ENCODE data around the gene SHPK. TPM values are rescaled to one million over a fixed set of nuclear protein-coding genes. Genes with fewer than 3 reads are reported as not detected.

The SHPK gene
- total RNA-seq, 2 donors from 2014 or later: 13.6 to 25.5 TPM

- Histone ChIP-seq H3K27ac (peak within 1 kb of the TSS; percentile 92 to 95), H3K9me3 (no peaks in the 10 kb centered on the region), H3K4me1 (replicated peaks) (peaks cover 13% of the 10 kb centered on the region), H3K36me3 (peaks cover 0 to under 1% of the 10 kb centered on the region in 2 donors), H3K4me3 (peak within 1 kb of the TSS; percentile 83 to 90), H3K27me3 (replicated peaks; ENCODE audit: insufficient read depth) (no peaks in the 10 kb centered on the region)
- DNase-seq (ENCODE audit: low spot score): peak; percentile 98
- WGBS: 1% methylated on average over 45 of the region's 89 CpGs
- intact Hi-C loops (cut with DNase I): loop anchor here (1.0 to 2.0 kb wide), 2 partner anchors 32 to 54 kb away; partner anchors contain the start of genes CTNS, HASPIN and SHPK
- TF ChIP-seq CTCF (IDR thresholded peaks at IDR 0.05): peak in 1 of 4 experiments; percentile 9
- peak; percentile 97 for TF ChIP-seq POLR2AphosphoS5 (IDR thresholded peaks at IDR 0.05)
- TF ChIP-seq POLR2A (IDR thresholded peaks at IDR 0.05): peak; percentile 95
Observed at GRCh38 chr17:3668279-3669084, 32.4 kb upstream of the SHPK start, which contains the start of the genes EMC6 and TAX1BP3. Gene EMC6, plus strand, starts transcription at chr17:3668812. Its CDS starts 335 bp downstream, at chr17:3669147. Gene TAX1BP3, minus strand, starts transcription at chr17:3668578. Its CDS starts 52 bp downstream, at chr17:3668526.

- H3K27me3 ChIP-seq (replicated peaks; ENCODE audit: insufficient read depth): no peaks in the 10 kb centered on the region
- intact Hi-C loops (cut with DNase I): loop anchor here (1.0 to 2.0 kb wide), 2 partner anchors 31 to 55 kb away; partner anchors contain the start of genes CTNS, HASPIN and SHPK
- TF ChIP-seq CTCF (IDR thresholded peaks at IDR 0.05) (no peak), POLR2AphosphoS5 (IDR thresholded peaks at IDR 0.05) (peak; percentile 51), POLR2A (IDR thresholded peaks at IDR 0.05) (peak; percentile 47)
- H3K9me3 ChIP-seq: no peaks in the 10 kb centered on the region
- peak; percentile 82 for DNase-seq (ENCODE audit: low spot score)
- H3K4me1 ChIP-seq (replicated peaks): peaks cover 13% of the 10 kb centered on the region
- H3K36me3 ChIP-seq: peaks cover 0 to 6% of the 10 kb centered on the region in 2 donors
- peak overlapping the region; percentile 83 to 90 for H3K4me3 ChIP-seq
- H3K27ac ChIP-seq: peak overlapping the region; percentile 92 to 95
- 2% methylated on average over 39 of the region's 39 CpGs for WGBS
Observed at GRCh38 chr17:3667366-3668278, 31.6 kb upstream of the SHPK start.

- H3K4me1 ChIP-seq (replicated peaks): peaks cover 13% of the 10 kb centered on the region
- H3K36me3 ChIP-seq: peaks cover 0 to 6% of the 10 kb centered on the region in 2 donors
- H3K27ac ChIP-seq: peak overlapping the region; percentile 30 to 36
- WGBS: 48% methylated on average over 6 of the region's 6 CpGs
- no peak overlapping the region for H3K4me3 ChIP-seq
- no peaks in the 10 kb centered on the region for H3K27me3 ChIP-seq (replicated peaks; ENCODE audit: insufficient read depth)
- intact Hi-C loops (cut with DNase I): no loop called here
- DNase-seq (ENCODE audit: low spot score): peak; percentile 37
- TF ChIP-seq CTCF (IDR thresholded peaks at IDR 0.05) (no peak), POLR2A (IDR thresholded peaks at IDR 0.05) (no peak), POLR2AphosphoS5 (IDR thresholded peaks at IDR 0.05) (no peak)
- no peaks in the 10 kb centered on the region for H3K9me3 ChIP-seq
Observed at GRCh38 chr17:3666516-3666915, 30.5 kb upstream of the SHPK start.

GRCh38 chr17:3665834-3666233, 29.8 kb upstream of the SHPK start:
- WGBS: 54% methylated on average over 5 of the region's 5 CpGs
- peaks cover 13% of the 10 kb centered on the region for H3K4me1 ChIP-seq (replicated peaks)

More at GRCh38 chr17:3665834-3666233, 29.8 kb upstream of the SHPK start:
- Histone ChIP-seq H3K27ac (peak overlapping the region; percentile 30 to 36), H3K9me3 (no peaks in the 10 kb centered on the region), H3K36me3 (peaks cover 0 to 6% of the 10 kb centered on the region in 2 donors), H3K27me3 (replicated peaks; ENCODE audit: insufficient read depth) (no peaks in the 10 kb centered on the region), H3K4me3 (no peak overlapping the region)
- intact Hi-C loops (cut with DNase I): no loop called here
- TF ChIP-seq CTCF (IDR thresholded peaks at IDR 0.05) (no peak), POLR2AphosphoS5 (IDR thresholded peaks at IDR 0.05) (no peak), POLR2A (IDR thresholded peaks at IDR 0.05) (no peak)
- DNase-seq (ENCODE audit: low spot score): no peak

Measured in prostate gland (tissue), 2 donors.